ENCODE results near the gene NPDC1. TPM values are rescaled to one million over a fixed set of nuclear protein-coding genes. Genes with fewer than 3 reads are reported as not detected.
A peak's percentile ranks its signal among the peaks of the same experiment; 100 is the strongest.
"Not testable (repeated sequence)": the region's sequence is repeated elsewhere in the genome, so short reads cannot be mapped to it uniquely, and the experiment has no call there.

Gene NPDC1
- total RNA-seq, 1 donor from 2014 or later, result 62.0 TPM

DNA sequence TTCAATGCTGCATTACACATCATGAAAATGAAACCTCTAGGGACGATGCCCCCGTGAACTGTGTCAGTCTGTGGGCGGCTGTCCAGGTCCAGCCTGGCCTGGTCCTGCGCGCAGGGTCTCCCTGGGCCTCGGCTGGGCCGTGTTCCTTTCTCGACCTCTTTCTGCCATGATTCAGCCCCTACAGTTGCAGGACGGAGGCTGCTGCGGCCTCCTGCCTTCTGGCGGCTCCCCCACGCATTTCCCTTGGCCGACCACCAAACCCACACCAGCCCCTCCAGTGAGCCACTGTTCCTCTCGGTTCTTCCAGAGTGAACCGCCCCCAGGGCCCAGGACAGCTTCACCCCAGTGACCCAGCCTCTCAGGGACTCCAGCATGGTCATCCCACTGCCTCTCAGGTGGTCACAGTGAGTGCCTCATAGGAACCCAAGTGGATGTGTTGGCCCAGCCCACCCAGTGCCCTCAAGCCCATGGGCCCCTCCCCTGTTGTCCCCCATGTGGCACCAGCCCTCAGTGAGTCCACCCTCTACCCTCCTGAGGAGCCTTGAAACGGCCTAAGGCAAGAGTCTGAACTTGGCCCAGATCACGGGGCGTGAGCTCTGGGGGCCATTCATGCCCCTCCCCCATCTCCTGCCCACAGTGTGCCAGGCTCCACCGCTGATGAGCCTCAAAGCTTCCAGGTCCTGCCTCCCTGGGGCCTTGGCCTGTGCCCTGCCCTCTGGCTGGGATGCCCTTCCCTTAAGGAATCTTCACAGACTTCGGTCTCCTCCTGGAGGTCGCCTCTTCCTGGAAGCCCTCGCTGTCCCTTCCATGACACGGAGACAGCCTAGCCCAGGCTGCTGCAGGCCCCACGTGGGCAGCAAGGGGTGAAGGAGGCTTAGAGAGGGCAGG is 39.6 kb downstream of the NPDC1 start:
- Mint-ChIP-seq H3K27me3 (no peaks in the 10 kb centered on the region), H3K4me1 (ENCODE audit: low read depth) (no peaks in the 10 kb centered on the region), H3K36me3 (ENCODE audit: insufficient read depth) (peaks cover 1% of the 10 kb centered on the region), H3K4me3 (ENCODE audit: low read depth) (no peak overlapping the region), H3K27ac (no peak overlapping the region), H3K9me3 (ENCODE audit: low read depth) (peaks cover 4% of the 10 kb centered on the region)
- TF ChIP-seq, protein P1, sequence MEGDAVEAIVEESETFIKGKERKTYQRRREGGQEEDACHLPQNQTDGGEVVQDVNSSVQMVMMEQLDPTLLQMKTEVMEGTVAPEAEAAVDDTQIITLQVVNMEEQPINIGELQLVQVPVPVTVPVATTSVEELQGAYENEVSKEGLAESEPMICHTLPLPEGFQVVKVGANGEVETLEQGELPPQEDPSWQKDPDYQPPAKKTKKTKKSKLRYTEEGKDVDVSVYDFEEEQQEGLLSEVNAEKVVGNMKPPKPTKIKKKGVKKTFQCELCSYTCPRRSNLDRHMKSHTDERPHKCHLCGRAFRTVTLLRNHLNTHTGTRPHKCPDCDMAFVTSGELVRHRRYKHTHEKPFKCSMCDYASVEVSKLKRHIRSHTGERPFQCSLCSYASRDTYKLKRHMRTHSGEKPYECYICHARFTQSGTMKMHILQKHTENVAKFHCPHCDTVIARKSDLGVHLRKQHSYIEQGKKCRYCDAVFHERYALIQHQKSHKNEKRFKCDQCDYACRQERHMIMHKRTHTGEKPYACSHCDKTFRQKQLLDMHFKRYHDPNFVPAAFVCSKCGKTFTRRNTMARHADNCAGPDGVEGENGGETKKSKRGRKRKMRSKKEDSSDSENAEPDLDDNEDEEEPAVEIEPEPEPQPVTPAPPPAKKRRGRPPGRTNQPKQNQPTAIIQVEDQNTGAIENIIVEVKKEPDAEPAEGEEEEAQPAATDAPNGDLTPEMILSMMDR (IDR thresholded peaks at IDR 0.05; ENCODE audit: unreplicated experiment), result no peak
- no peak for DNase-seq (ENCODE audit: low spot score, unreplicated experiment)

DNA sequence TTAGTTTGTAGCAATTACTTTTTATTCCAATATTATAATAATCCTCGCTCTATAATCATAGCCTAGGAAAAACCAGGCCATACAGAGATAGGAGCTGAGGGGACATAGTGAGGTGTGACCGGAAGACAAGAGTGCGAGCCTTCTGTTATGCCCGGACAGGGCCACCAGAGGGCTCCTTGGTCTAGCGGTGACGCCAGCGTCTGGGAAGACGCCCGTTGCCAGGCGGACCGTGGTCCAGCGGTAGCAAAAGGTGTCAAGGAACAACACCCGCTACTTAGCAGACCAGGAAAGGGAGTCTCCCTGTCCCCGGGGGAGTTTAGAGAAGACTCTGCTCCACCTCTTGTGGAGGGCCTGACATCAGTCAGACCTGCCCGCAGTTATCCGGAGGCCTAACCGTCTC is 41.7 kb downstream of the NPDC1 start:
- not testable (repeated sequence) for H3K9me3 Mint-ChIP-seq (ENCODE audit: low read depth); H3K4me3 Mint-ChIP-seq (ENCODE audit: low read depth); H3K27ac Mint-ChIP-seq; DNase-seq (ENCODE audit: low spot score, unreplicated experiment); H3K4me1 Mint-ChIP-seq (ENCODE audit: low read depth); H3K36me3 Mint-ChIP-seq (ENCODE audit: insufficient read depth); H3K27me3 Mint-ChIP-seq
- TF ChIP-seq, protein P1 (IDR thresholded peaks at IDR 0.05; ENCODE audit: unreplicated experiment), result peak; percentile 35

DNA sequence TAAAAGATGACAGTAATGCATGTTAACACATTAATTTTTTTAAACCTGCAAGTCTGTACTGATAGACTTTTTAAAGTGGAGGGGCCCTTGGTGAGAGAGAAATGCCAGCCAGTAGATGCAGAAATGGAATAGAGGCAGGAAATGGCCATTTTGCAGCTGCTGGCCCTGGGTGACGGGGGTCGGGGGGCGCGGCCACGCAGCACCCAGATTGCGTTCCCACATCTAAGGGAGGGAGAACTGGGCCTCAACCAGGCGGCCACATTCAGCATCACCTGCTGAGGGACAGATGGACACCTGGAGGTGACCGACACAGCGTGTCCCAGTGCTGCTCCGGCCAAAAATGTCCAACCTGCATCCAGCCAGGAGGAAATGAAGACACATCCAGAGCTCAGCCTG is 43.3 kb downstream of the NPDC1 start:
- TF ChIP-seq, protein P1 (IDR thresholded peaks at IDR 0.05; ENCODE audit: unreplicated experiment), result no peak
- no peak for DNase-seq (ENCODE audit: low spot score, unreplicated experiment)
- Mint-ChIP-seq H3K4me3 (ENCODE audit: low read depth) (no peak overlapping the region), H3K27ac (no peak overlapping the region), H3K4me1 (ENCODE audit: low read depth) (no peaks in the 10 kb centered on the region), H3K9me3 (ENCODE audit: low read depth) (peaks cover 4% of the 10 kb centered on the region), H3K36me3 (ENCODE audit: insufficient read depth) (no peaks in the 10 kb centered on the region), H3K27me3 (no peaks in the 10 kb centered on the region)

DNA sequence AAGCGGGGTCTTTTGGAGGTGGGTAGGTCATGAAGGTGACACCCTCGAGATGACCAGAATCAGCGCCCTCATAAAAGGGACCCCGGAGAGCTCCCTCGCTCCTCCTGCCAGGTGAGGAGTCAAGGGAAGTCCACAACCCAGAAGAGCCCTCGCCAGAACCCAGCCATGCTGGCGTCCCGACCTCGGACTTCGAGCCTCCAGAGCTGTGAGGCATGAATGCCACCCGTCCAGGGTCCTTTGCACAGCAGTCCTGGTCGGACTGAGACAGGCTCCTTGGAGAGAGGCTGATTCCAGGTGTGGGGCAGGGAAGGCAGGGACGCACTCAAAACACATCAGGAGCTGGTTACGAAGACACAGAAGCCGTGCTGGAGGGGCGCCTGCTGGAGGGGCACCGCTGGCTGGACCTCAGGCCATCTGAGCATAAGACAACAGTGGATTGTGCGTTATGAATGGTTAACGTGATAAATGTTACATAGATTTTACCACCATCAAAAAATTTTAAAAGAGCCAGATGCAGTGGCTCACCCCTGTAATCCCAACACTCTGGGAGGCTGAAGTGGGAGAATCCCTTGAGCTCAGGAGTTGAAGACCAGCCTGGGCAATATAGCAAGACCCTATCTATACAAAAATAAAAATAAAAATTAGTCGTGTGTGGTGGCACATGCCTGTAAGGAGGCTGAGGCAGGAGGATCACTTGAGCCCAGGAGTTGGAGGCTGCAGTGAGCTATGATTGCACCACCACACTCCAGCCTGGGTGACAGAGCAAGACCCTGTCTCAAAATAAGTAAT is 43.9 kb downstream of the NPDC1 start:
- Mint-ChIP-seq H3K4me1 (ENCODE audit: low read depth) (no peaks in the 10 kb centered on the region), H3K27ac (no peak overlapping the region), H3K9me3 (ENCODE audit: low read depth) (peaks cover 4% of the 10 kb centered on the region), H3K27me3 (no peaks in the 10 kb centered on the region), H3K36me3 (ENCODE audit: insufficient read depth) (no peaks in the 10 kb centered on the region), H3K4me3 (ENCODE audit: low read depth) (no peak overlapping the region)
- TF ChIP-seq, protein P1 (IDR thresholded peaks at IDR 0.05; ENCODE audit: unreplicated experiment), result no peak
- no peak for DNase-seq (ENCODE audit: low spot score, unreplicated experiment)

DNA sequence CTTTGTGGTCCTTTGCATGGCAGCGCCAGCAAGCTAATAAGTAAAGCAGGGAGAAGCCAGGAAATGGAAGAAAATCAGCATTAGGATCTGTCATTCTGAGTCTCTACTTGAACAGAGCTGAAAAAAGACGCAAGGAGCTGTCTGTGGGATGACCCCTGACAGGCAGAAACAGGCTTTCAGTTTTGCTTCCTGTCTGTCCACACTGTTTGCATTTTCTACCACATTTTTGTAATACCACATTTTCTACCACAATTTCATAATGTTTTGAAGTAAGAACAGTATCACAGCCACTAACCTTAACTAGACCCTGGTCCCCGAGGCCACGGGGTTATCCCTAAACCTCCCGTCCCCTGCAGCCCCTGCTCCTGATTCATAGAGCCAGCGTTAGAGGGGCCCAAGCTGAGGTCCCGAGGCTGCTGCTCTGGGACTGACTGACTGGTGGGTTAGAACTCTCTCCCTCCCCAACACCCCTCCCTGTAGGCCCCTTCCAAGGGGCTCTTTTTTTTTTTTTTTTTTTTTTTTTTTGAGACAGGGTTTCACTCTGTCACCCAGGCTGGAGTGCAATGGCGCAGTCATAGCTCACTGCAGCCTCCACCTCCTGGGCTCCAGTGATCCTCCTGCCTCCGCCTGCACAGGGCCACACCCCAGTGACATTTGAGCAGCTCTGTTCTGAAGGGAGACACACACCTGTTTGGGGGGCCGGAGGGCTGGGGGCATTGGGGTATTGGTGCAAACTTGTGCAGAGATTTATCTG is 45.6 kb downstream of the NPDC1 start:
- no peak overlapping the region for H3K4me3 Mint-ChIP-seq (ENCODE audit: low read depth)
- H3K27me3 Mint-ChIP-seq, result no peaks in the 10 kb centered on the region
- H3K27ac Mint-ChIP-seq, result no peak overlapping the region
- H3K4me1 Mint-ChIP-seq (ENCODE audit: low read depth), result peaks cover 1% of the 10 kb centered on the region
- no peak for DNase-seq (ENCODE audit: low spot score, unreplicated experiment)
- no peaks in the 10 kb centered on the region for H3K36me3 Mint-ChIP-seq (ENCODE audit: insufficient read depth)
- H3K9me3 Mint-ChIP-seq (ENCODE audit: low read depth), result peaks cover 4% of the 10 kb centered on the region
- TF ChIP-seq, protein P1 (IDR thresholded peaks at IDR 0.05; ENCODE audit: unreplicated experiment), result no peak
